Gastroesophageal sphincter (tissue), 3 donors: ENCODE data around the gene POMT1.

Experiments used
- EP300 ChIP-seq: sonication (generic); formaldehyde crosslinking; IDR thresholded peaks from one replicate; pipeline ENCODE4 v1.6.1; 2017; ENCODE audit warnings: antibody characterized with exemption, mild to moderate bottlenecking
- POLR2A ChIP-seq, 2 donors: fragments of 450-650 bp; IDR thresholded peaks; one replicate each; pipeline ENCODE4 v1.6.1; 2017; ENCODE audit warnings: antibody characterized with exemption in 2 of 2, mild to moderate bottlenecking in 2 of 2, moderate library complexity in 1 of 2
- TF ChIP-seq, protein P1 (sequence below), 4 experiments: fragments of 200-600 bp in 2 of 4; fragments of 450-650 bp in 2 of 4; sonication (generic) in 1 of 4; IDR thresholded peaks; one replicate each; pipeline ENCODE4 v1.5.1; 2017 to 2019; ENCODE audit warnings: antibody characterized with exemption in 4 of 4, mild to moderate bottlenecking in 2 of 4, moderate library complexity in 2 of 4

DNA sequence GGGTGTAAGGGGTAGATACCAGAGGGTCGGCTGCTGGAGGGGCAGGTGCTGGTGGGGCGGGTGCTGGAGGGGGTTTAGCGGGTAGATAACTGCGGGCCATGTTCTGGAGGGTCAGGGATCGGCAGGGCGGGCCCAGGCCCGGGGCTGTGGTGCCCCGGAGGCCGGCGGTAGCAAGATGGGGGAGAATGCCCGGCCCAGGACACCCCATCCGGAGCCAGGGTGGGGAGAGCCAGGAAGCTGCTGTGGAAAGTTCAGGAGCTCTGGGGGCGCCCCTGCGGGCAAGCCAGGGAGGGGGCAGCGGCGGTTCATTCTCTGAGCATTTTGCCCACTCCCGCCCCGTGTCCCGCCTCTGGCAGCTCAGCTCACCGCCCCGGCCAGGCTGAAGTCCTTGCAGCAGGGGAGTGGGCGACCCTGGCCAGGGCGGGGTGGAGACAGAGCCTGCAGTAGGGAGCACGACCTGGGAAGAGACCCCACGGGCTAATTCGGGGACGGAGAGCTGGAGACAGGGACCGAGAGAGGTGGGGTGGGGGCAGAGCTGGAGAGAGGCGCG is 43.1 kb downstream of the POMT1 start:
- TF ChIP-seq POLR2A (IDR thresholded peaks at IDR 0.05) (no peak), EP300 (no peak)
- TF ChIP-seq, protein P1, sequence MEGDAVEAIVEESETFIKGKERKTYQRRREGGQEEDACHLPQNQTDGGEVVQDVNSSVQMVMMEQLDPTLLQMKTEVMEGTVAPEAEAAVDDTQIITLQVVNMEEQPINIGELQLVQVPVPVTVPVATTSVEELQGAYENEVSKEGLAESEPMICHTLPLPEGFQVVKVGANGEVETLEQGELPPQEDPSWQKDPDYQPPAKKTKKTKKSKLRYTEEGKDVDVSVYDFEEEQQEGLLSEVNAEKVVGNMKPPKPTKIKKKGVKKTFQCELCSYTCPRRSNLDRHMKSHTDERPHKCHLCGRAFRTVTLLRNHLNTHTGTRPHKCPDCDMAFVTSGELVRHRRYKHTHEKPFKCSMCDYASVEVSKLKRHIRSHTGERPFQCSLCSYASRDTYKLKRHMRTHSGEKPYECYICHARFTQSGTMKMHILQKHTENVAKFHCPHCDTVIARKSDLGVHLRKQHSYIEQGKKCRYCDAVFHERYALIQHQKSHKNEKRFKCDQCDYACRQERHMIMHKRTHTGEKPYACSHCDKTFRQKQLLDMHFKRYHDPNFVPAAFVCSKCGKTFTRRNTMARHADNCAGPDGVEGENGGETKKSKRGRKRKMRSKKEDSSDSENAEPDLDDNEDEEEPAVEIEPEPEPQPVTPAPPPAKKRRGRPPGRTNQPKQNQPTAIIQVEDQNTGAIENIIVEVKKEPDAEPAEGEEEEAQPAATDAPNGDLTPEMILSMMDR (IDR thresholded peaks at IDR 0.05) = no peak
